ENCODE results near the gene GCK. TPM values are rescaled to one million over a fixed set of nuclear protein-coding genes. Genes with fewer than 3 reads are reported as not detected.

Gene GCK
- total RNA-seq, 4 donors from 2014 or later, result 0.25 to 1.2 TPM; not detected in 2

- H3K4me3 ChIP-seq (ENCODE audit: low read depth, poor library complexity, severe bottlenecking), result no peak overlapping the region
- no peak for TF ChIP-seq POLR2A (IDR thresholded peaks at IDR 0.05)
- TF ChIP-seq, protein P1, sequence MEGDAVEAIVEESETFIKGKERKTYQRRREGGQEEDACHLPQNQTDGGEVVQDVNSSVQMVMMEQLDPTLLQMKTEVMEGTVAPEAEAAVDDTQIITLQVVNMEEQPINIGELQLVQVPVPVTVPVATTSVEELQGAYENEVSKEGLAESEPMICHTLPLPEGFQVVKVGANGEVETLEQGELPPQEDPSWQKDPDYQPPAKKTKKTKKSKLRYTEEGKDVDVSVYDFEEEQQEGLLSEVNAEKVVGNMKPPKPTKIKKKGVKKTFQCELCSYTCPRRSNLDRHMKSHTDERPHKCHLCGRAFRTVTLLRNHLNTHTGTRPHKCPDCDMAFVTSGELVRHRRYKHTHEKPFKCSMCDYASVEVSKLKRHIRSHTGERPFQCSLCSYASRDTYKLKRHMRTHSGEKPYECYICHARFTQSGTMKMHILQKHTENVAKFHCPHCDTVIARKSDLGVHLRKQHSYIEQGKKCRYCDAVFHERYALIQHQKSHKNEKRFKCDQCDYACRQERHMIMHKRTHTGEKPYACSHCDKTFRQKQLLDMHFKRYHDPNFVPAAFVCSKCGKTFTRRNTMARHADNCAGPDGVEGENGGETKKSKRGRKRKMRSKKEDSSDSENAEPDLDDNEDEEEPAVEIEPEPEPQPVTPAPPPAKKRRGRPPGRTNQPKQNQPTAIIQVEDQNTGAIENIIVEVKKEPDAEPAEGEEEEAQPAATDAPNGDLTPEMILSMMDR (IDR thresholded peaks at IDR 0.05), result no peak
- intact Hi-C loops (cut with DNase I; ENCODE audit: low total_unique reads), result no loop called here
- WGBS, 2 donors, result 46 to 50% methylated on average over 16 to 18 of the region's 18 CpGs
- DNase-seq (ENCODE audit: low spot score in 2 of 2), result no peak
Measured at GRCh38 chr7:44224080-44224973, 35.1 kb upstream of the GCK start.

DNA sequence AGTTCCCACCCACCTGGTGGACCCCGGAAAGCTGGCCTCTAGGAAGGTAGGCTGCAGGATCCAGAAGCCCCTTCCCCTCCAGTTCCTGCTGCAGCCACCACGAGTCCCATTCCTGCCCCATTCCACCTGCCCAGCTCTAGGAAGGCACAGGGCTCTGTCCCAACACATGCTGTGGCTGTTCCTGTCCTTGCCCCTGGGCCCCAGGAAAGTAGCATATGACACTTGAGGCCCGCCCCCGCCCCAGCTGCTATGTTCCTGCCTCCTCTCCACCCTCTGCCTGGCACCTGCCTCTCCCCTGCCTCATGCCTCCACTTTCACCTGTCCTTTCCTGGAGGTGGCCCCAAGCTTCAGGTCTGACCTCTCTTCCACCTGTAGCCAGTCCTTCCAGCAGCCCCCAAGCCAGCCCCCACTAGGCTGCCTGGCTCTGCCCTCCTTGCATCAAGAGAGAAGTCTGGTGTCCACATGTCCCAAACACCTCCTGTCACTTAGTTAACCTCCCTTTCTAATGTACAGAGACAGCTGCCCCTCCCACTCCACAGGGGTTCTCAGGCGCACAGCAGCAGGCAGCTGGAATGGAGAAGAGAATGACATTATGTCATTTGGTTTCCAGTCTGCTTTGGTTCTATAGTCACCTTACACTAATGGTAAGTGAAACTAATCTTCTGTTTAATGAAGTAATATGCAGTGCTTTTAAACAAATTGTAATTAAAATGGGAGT, 34.3 kb upstream of the GCK start:
- intact Hi-C loops (cut with DNase I; ENCODE audit: low total_unique reads), result no loop called here
- H3K4me3 ChIP-seq (ENCODE audit: low read depth, poor library complexity, severe bottlenecking), result no peak overlapping the region
- WGBS, 2 donors, result 51 to 52% methylated on average over 4 of the region's 5 CpGs
- no peak for DNase-seq (ENCODE audit: low spot score in 2 of 2)
- TF ChIP-seq, protein P1 (IDR thresholded peaks at IDR 0.05), result no peak
- TF ChIP-seq POLR2A (IDR thresholded peaks at IDR 0.05), result no peak

DNA sequence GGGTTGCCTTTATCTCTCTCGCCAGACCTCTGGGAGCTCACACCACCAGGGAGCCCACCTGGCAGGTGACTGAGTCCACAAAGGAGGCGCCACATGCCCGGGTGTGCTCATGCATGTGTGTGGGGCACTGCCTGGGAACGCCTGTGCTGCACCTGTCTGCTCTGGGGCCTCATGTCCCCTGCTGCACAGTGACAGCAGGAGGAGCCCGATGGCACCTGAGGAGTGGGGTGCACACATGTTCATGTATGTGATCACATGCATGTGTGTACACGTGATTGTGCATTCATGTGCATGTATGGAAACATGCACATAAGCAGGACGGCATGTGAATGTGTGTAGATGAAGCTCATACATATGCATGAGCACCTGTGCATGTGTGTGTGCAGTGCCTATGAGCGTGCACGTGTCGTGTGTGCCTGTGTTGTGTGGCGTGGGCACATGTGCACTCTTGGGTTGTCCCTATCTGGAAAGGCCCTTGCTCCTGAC, 33.6 kb upstream of the GCK start:
- 80 to 86% methylated on average over 10 to 11 of the region's 11 CpGs for WGBS, 2 donors
- intact Hi-C loops (cut with DNase I; ENCODE audit: low total_unique reads), result no loop called here
- no peak for TF ChIP-seq POLR2A (IDR thresholded peaks at IDR 0.05)
- TF ChIP-seq, protein P1 (IDR thresholded peaks at IDR 0.05), result no peak

DNA sequence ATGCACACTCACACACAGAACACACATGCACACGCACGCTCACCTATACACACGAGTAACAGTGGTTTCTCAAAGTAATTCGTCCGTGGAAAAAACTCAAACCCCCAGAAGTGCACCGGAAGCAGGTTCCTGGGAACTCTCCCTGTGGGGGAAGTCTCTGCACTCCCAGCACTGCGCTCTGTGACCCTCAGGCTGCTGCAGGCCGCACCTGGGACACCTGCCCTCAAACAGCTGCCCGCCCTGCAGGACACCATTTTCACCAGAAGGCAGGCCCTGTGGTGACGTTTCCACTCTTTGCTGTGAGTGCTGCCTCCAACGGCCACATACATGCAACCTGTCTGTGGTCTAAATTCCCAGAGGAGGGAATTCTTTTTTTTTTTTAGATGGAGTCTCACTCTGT, 32.8 kb upstream of the GCK start:
- 86 to 90% methylated on average over 11 of the region's 11 CpGs for WGBS, 2 donors
- DNase-seq (ENCODE audit: low spot score in 2 of 2), result no peak
- intact Hi-C loops (cut with DNase I; ENCODE audit: low total_unique reads), result no loop called here
- TF ChIP-seq POLR2A (IDR thresholded peaks at IDR 0.05), result no peak
- TF ChIP-seq, protein P1 (IDR thresholded peaks at IDR 0.05), result no peak
- H3K4me3 ChIP-seq (ENCODE audit: low read depth, poor library complexity, severe bottlenecking), result no peak overlapping the region

More for the DNA sequence above, 33.6 kb upstream of the GCK start:
- no peak overlapping the region for H3K4me3 ChIP-seq (ENCODE audit: low read depth, poor library complexity, severe bottlenecking)
- no peak for DNase-seq (ENCODE audit: low spot score in 2 of 2)

DNA sequence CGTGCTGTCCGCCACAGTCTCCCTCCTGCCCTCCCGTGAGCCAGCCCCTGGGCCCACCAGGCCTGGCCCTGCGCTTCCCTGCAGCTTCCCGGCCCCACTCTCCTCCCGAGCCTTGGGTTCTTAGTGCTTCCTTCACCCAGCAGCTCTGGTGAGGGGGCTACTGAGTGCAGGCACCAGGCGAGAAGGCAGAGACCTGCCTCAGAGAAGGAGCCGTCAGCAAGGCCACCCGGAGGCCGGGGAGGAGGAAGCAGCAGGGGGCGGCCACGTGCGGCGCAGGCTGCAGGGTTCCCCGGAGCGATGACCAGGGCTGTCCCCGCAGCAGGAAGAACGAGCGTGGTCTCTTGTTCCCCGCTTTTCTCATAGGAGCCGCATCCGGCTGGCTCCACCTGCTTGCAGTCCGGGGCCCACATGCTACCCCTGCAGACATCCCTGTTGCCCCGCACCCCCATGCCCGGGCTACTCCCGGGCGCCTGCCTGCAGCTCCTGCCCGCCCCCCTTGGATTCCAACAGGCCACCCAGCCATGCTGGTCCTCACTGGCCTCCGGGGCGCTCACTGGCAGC, 32.1 kb upstream of the GCK start:
- WGBS, 2 donors, result 74% methylated on average over 29 to 30 of the region's 30 CpGs
- intact Hi-C loops (cut with DNase I; ENCODE audit: low total_unique reads), result no loop called here
- no peak for DNase-seq (ENCODE audit: low spot score in 2 of 2)
- TF ChIP-seq POLR2A (IDR thresholded peaks at IDR 0.05), result no peak
- TF ChIP-seq, protein P1 (IDR thresholded peaks at IDR 0.05), result no peak
- no peak overlapping the region for H3K4me3 ChIP-seq (ENCODE audit: low read depth, poor library complexity, severe bottlenecking)
